ENCODE results near the gene ARFGEF3. TPM values are rescaled to one million over a fixed set of nuclear protein-coding genes. Genes with fewer than 3 reads are reported as not detected.

The ARFGEF3 gene
- total and polyA plus RNA-seq, 11 donors = 0.58 to 11.9 (median 2.5) TPM

DNA sequence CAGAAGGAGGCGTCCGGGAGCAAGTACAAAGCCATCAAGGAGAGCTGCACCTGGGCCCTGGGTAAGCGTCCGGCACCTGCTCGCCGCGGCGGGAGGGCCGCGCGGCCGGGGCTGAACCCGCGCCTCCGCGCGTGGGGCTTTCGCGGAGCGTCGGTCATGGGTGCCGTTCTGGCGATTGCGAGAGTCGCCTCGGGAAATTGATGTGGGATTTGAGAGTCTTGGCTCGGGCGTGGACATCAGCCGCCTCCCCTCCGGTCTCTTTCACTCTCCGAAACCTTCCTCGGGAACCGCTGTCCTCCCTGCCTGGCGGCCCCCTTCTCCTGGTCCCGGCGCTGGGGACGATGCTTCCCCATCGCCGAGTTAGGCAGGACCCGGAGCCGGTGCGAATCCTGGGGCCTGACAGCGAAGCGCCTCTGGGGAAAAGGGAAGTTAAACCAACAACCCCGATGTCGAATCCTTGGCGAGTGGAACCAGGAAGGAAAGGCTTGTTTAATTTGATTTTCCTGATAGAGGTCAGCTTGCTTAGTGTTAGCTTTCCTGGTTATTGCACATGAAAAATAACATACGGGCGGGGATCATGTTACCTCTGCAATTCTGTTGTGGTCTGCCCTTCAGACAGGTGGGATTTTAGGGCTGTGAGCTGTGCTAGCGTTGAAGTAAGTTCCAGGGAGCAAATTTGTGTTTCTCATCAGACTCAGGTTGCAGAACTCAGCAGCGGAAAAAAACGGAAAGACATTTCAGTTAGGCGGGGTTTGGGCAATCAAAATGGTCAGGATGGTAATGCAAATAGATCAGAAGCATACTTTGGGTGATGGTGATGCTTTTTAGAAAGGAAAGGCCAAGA lies 594 bp downstream of the ARFGEF3 start:
- peak overlapping the region; percentile 44 to 83 (median 70) for H3K4me3 ChIP-seq
- TF ChIP-seq, protein P1, sequence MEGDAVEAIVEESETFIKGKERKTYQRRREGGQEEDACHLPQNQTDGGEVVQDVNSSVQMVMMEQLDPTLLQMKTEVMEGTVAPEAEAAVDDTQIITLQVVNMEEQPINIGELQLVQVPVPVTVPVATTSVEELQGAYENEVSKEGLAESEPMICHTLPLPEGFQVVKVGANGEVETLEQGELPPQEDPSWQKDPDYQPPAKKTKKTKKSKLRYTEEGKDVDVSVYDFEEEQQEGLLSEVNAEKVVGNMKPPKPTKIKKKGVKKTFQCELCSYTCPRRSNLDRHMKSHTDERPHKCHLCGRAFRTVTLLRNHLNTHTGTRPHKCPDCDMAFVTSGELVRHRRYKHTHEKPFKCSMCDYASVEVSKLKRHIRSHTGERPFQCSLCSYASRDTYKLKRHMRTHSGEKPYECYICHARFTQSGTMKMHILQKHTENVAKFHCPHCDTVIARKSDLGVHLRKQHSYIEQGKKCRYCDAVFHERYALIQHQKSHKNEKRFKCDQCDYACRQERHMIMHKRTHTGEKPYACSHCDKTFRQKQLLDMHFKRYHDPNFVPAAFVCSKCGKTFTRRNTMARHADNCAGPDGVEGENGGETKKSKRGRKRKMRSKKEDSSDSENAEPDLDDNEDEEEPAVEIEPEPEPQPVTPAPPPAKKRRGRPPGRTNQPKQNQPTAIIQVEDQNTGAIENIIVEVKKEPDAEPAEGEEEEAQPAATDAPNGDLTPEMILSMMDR (IDR thresholded peaks at IDR 0.05) = no peak
- no peak for TF ChIP-seq POLR2A (IDR thresholded peaks at IDR 0.05)
- H3K27ac ChIP-seq = peak overlapping the region in 6 of 12 donors; percentile 17 to 59 (median 42)
- no peaks in the 10 kb centered on the region for H3K36me3 ChIP-seq
- ATAC-seq (peak in 3 of 4 donors; percentile 13 to 35 (median 25)), DNase-seq (peak in 3 of 5 donors; percentile 11 to 54 (median 22))
- intact Hi-C loops (cut with DNase I) = no loop called here
- H3K9me3 ChIP-seq = no peaks in the 10 kb centered on the region
- H3K27me3 ChIP-seq = peaks cover 0 to 46% (median 0%) of the 10 kb centered on the region in 9 donors
- peaks cover 0 to 22% (median 13%) of the 10 kb centered on the region in 12 donors for H3K4me1 ChIP-seq
- 4 to 10% (median 6%) methylated on average over 19 to 53 of the region's 53 CpGs for WGBS, 4 donors

DNA sequence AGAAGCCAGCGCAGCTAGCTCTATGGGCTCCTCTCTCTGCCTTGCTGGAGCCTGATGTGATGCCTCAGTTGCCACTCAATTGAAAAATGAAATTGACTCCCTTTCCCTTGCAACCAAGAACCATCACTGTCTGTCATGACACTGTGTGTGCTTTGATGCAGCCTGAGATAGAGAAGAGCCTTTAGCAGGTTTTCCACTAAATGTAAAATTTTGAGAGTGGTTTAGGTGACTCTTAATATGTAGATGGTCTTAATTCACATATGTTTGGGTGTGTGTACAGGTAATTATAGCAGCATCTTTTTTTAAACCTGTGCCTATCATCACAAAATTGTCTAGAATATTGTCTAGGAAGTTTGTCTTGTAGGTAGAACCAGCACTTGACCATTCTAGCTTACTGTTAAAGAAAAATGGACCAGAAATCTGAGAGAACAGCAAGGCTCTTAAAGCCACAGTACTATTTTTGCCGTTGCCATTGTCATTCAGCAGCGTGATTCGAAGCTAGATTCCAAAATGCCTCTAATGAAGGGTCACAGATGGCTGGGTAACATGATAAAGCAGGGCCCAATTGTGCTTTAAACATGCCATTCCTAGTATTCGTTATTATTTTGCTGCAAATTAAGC lies 1.3 kb downstream of the ARFGEF3 start:
- ATAC-seq = no peak
- WGBS, 4 donors = 77 to 82% (median 80%) methylated on average over 5 of the region's 5 CpGs
- Histone ChIP-seq H3K4me3 (peak overlapping the region in 2 of 12 donors; percentile 44 to 73), H3K27ac (no peak overlapping the region), H3K9me3 (no peaks in the 10 kb centered on the region), H3K36me3 (no peaks in the 10 kb centered on the region), H3K4me1 (peaks cover 0 to 22% (median 13%) of the 10 kb centered on the region in 12 donors), H3K27me3 (peaks cover 0 to 46% (median 0%) of the 10 kb centered on the region in 9 donors)
- TF ChIP-seq POLR2A (IDR thresholded peaks at IDR 0.05) = no peak
- TF ChIP-seq, protein P1 (IDR thresholded peaks at IDR 0.05) = no peak
- intact Hi-C loops (cut with DNase I) = no loop called here
- no peak for DNase-seq

DNA sequence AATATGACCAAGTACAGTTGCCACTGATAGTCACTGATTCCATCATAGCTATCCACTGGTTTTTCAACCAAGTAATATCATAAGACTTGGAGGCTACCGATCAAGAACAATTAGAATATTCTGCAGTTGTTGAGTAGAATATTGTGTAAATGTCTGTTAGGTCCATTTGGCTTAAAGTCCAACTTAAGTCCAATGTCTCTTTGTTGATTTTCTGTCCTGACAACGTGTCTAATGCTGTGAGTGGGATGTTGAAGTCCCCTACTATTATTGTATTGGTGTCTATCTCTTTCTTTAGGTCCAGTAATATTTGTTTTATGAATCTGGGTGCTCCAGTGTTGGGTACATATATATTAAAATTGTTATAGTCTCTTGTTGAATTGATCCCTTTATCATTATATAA lies 13.9 kb downstream of the ARFGEF3 start:
- no peak for DNase-seq
- ATAC-seq = no peak
- no peak overlapping the region for H3K4me3 ChIP-seq
- no peak overlapping the region for H3K27ac ChIP-seq
- H3K9me3 ChIP-seq = peaks cover 0 to 37% (median 14%) of the 10 kb centered on the region in 12 donors
- H3K27me3 ChIP-seq = peaks cover 0 to 3% (median 0%) of the 10 kb centered on the region in 9 donors
- intact Hi-C loops (cut with DNase I) = no loop called here
- TF ChIP-seq, protein P1 (IDR thresholded peaks at IDR 0.05) = no peak
- TF ChIP-seq POLR2A (IDR thresholded peaks at IDR 0.05) = no peak
- peaks cover 0 to 8% (median 0%) of the 10 kb centered on the region in 9 donors for H3K36me3 ChIP-seq
- no peaks in the 10 kb centered on the region for H3K4me1 ChIP-seq
- whole genome bisulfite sequencing, 4 donors = 85 to 91% (median 85%) methylated on average over 2 of the region's 2 CpGs

DNA sequence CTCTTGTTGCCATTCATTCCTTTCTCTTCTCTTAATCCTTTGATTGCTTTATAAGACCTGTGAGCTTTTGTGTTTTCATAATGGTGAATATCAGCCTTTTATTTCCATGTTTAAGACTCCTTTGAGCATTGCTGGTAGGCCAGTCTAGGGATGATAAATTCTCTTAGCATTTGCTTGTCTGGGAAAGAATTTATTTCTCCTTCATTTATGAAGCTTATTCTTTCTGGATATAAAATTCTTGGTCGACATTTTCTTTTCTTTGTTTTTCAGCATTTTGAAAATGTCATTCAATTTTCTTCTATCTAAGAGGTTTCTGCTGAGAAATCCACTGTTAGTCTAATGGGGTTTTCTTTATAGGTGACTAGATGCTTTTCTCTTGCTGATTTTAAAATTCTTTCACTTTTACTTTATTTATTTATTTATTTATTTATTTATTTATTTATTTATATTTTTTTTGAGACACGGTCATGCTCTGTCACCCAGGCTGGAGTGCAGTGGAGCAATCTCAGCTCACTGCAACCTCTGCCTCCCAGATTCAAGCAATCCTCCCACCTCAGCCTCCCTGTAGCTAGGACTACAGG lies 15.0 kb downstream of the ARFGEF3 start:
- TF ChIP-seq, protein P1 (IDR thresholded peaks at IDR 0.05) = no peak
- TF ChIP-seq POLR2A (IDR thresholded peaks at IDR 0.05) = no peak
- Histone ChIP-seq H3K27ac (no peak overlapping the region), H3K4me3 (no peak overlapping the region), H3K9me3 (peaks cover 0 to 37% (median 14%) of the 10 kb centered on the region in 12 donors), H3K27me3 (no peaks in the 10 kb centered on the region), H3K36me3 (no peaks in the 10 kb centered on the region), H3K4me1 (no peaks in the 10 kb centered on the region)
- intact Hi-C loops (cut with DNase I) = no loop called here
- no peak for ATAC-seq
- WGBS, 4 donors = 88 to 93% (median 91%) methylated on average over 2 of the region's 2 CpGs
- DNase-seq = no peak

All from heart left ventricle (tissue), 16 donors.